Vagina (tissue), 2 donors: ENCODE measurements around the gene SMIM35. TPM values are rescaled to one million over a fixed set of nuclear protein-coding genes. Genes with fewer than 3 reads are reported as not detected.

Experiments
- DNase-seq, 2 donors: peaks; one replicate each; pipeline ENCODE4 v3.0.0-alpha.2; 2017; ENCODE audit errors: extremely low spot score in 2 of 2
- H3K27ac ChIP-seq: fragments of 200-600 bp; sonication (generic); one replicate; pipeline ENCODE4 v1.5.1; 2019
- H3K27me3 ChIP-seq: fragments of 200-600 bp; sonication (generic); one replicate; pipeline ENCODE4 v1.5.1; 2019
- H3K36me3 ChIP-seq, 2 donors: fragments of 200-600 bp; sonication (generic); one replicate each; pipeline ENCODE4 v1.5.1; 2017 to 2019
- H3K4me1 ChIP-seq: fragments of 200-600 bp; sonication (generic); one replicate; pipeline ENCODE4 v1.5.1; 2019
- H3K4me3 ChIP-seq, 2 donors: fragments of 200-600 bp; sonication (generic); 1 replicate in 1 of 2; 2 replicates in 1 of 2; pipeline ENCODE4 v1.5.1; 2016 to 2019
- H3K9me3 ChIP-seq: fragments of 200-600 bp; sonication (generic); one replicate; pipeline ENCODE4 v1.5.1; 2019
- CTCF ChIP-seq, 3 experiments: fragments of 450-650 bp in 2 of 3; fragments of 200-600 bp in 1 of 3; sonication (generic) in 1 of 3; IDR thresholded peaks; one replicate each; pipeline ENCODE4 v1.5.1; 2017 to 2019; ENCODE audit warnings: antibody characterized with exemption in 3 of 3, mild to moderate bottlenecking in 2 of 3, moderate library complexity in 2 of 3
- POLR2A ChIP-seq, 2 donors: fragments of 450-650 bp; IDR thresholded peaks; one replicate each; pipeline ENCODE4 v1.6.1; 2017; ENCODE audit warnings: antibody characterized with exemption in 2 of 2, mild to moderate bottlenecking in 2 of 2, moderate library complexity in 2 of 2
- POLR2AphosphoS5 ChIP-seq, 2 donors: sonication (generic); formaldehyde crosslinking; IDR thresholded peaks; one replicate each; pipeline ENCODE4 v1.9.0; 2017; ENCODE audit warnings: antibody characterized with exemption in 2 of 2, mild to moderate bottlenecking in 2 of 2, low read depth in 1 of 2; ENCODE audit not compliant: insufficient read depth in 1 of 2
- intact Hi-C: fragments of 100-400 bp; cut with DNase I; formaldehyde crosslinking; loops from one replicate; pipeline ENCODE4 v1.15.1; 2023
- total RNA-seq: library from RNA; depleted of rRNA; stranded (reverse); fragments of >200 nt; gene quantifications from one replicate; pipeline ENCODE4 v1.2.3, GENCODE V29; 2016

Gene SMIM35
- total RNA-seq, 1 donor from 2014 or later: not detected

DNA sequence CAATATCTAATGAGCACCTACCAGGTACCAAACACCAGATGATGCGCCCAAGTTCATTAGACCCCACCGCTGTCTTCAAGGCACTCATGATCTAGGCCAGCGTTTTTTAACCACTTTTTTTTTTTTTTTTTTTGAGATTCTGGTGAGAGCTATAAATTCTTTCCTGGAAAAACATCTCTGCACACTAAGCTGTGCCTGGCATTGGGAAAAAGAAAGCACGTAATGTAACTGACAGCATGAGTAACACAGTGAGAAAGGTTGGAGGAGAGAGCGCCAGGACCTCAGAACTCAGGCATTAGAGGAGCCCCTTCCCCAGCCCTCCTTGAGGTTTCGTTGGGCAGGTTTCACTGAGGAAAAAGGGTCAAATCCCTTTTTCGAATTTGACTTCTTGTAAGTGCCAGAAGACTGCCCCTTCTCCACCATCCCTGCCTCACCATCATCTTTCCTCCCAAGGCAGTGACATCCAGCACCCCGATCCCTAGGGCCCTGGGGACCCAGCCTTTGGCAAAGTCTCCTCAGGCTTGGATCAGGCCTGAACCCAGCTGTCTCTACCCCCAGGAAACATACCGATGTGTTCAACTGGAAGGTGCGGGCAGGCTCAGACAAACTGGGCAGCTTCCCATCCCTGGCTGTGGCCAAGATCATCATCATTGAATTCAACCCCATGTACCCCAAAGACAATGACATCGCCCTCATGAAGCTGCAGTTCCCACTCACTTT lies 26.1 kb upstream of the SMIM35 start:
- no peak for TF ChIP-seq CTCF (IDR thresholded peaks at IDR 0.05)
- TF ChIP-seq POLR2A (IDR thresholded peaks at IDR 0.05): no peak
- TF ChIP-seq POLR2AphosphoS5 (IDR thresholded peaks at IDR 0.05; ENCODE audit: insufficient read depth in 1 of 2, low read depth in 1 of 2): no peak
- intact Hi-C loops: no loop called here

DNA sequence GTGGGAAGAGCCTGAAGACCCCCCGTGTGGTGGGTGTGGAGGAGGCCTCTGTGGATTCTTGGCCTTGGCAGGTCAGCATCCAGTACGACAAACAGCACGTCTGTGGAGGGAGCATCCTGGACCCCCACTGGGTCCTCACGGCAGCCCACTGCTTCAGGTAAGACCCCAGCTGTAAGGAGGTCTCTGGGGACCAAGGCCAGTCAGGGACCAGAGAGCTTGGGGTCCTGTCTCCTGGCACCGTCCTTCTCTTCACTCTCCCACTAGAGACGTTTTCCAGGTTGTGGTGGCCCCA lies 24.9 kb upstream of the SMIM35 start:
- Histone ChIP-seq H3K27me3 (no peaks in the 10 kb centered on the region), H3K4me1 (no peaks in the 10 kb centered on the region), H3K36me3 (no peaks in the 10 kb centered on the region), H3K4me3 (no peak overlapping the region), H3K9me3 (no peaks in the 10 kb centered on the region), H3K27ac (no peak overlapping the region)
- intact Hi-C loops: no loop called here
- TF ChIP-seq CTCF (IDR thresholded peaks at IDR 0.05) (no peak), POLR2AphosphoS5 (IDR thresholded peaks at IDR 0.05; ENCODE audit: insufficient read depth in 1 of 2, low read depth in 1 of 2) (no peak), POLR2A (IDR thresholded peaks at IDR 0.05) (no peak)
- no peak for DNase-seq

More for the DNA sequence above, 26.1 kb upstream of the SMIM35 start:
- H3K9me3 ChIP-seq: no peaks in the 10 kb centered on the region
- no peak for DNase-seq
- H3K36me3 ChIP-seq: no peaks in the 10 kb centered on the region
- H3K27me3 ChIP-seq: no peaks in the 10 kb centered on the region
- H3K4me3 ChIP-seq: no peak overlapping the region
- H3K4me1 ChIP-seq: no peaks in the 10 kb centered on the region
- H3K27ac ChIP-seq: no peak overlapping the region

GRCh38 chr11:118111019-118111743 lies 24.4 kb upstream of the SMIM35 start:
- TF ChIP-seq POLR2A (IDR thresholded peaks at IDR 0.05) (no peak), CTCF (IDR thresholded peaks at IDR 0.05) (no peak), POLR2AphosphoS5 (IDR thresholded peaks at IDR 0.05; ENCODE audit: insufficient read depth in 1 of 2, low read depth in 1 of 2) (peak in 1 of 2 donors; percentile 46)
- no peak overlapping the region for H3K27ac ChIP-seq
- no peaks in the 10 kb centered on the region for H3K4me1 ChIP-seq
- H3K36me3 ChIP-seq: no peaks in the 10 kb centered on the region
- no peak overlapping the region for H3K4me3 ChIP-seq
- DNase-seq: no peak
- H3K9me3 ChIP-seq: no peaks in the 10 kb centered on the region
- H3K27me3 ChIP-seq: no peaks in the 10 kb centered on the region
- intact Hi-C loops: no loop called here

DNA sequence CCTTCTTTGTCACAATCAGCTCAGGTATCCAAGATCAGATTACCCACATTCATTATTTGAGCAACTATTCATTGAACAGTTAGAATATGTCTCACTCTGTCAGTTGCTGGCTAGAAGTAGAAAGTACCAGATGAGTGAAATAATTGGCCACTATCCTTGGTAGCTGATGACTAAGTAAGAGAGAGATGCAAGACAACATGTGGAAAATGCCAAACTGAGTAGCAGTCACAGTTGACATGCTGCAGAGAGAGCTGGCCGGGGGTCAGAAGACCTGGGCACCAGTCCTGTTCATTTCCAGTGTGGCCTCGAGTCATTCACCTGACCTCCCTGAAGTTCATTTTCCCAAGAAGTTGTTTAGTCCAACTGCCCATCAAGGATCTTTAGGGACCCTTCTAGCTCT lies 22.5 kb upstream of the SMIM35 start:
- TF ChIP-seq CTCF (IDR thresholded peaks at IDR 0.05) (no peak), POLR2A (IDR thresholded peaks at IDR 0.05) (no peak), POLR2AphosphoS5 (IDR thresholded peaks at IDR 0.05; ENCODE audit: insufficient read depth in 1 of 2, low read depth in 1 of 2) (no peak)
- no peak overlapping the region for H3K27ac ChIP-seq
- no peak for DNase-seq
- H3K4me1 ChIP-seq: no peaks in the 10 kb centered on the region
- H3K9me3 ChIP-seq: no peaks in the 10 kb centered on the region
- H3K4me3 ChIP-seq: no peak overlapping the region
- no peaks in the 10 kb centered on the region for H3K27me3 ChIP-seq
- H3K36me3 ChIP-seq: no peaks in the 10 kb centered on the region
- intact Hi-C loops: no loop called here

DNA sequence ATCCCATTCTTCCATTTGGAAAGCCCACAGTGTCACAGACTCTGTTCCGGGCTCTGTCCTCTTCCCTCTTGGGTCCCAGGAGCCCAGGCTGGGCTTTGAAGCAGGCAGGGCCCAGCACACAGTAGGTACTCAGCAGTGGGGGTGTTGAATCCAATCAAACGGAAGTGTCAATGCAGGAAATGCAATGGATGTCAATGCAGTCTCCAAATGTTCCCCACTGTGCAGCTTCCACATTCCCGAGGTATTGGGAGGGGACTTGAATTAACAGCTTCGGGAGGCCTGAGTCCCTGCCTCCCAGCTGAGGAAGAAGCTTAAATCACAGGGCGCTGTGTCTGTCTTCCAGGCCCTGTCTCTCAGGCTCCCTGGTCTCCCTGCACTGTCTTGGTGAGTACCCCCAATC lies 21.8 kb upstream of the SMIM35 start:
- Histone ChIP-seq H3K27me3 (no peaks in the 10 kb centered on the region), H3K27ac (no peak overlapping the region), H3K9me3 (no peaks in the 10 kb centered on the region), H3K4me3 (no peak overlapping the region), H3K36me3 (no peaks in the 10 kb centered on the region), H3K4me1 (no peaks in the 10 kb centered on the region)
- intact Hi-C loops: no loop called here
- DNase-seq: no peak
- TF ChIP-seq POLR2AphosphoS5 (IDR thresholded peaks at IDR 0.05; ENCODE audit: insufficient read depth in 1 of 2, low read depth in 1 of 2): no peak
- TF ChIP-seq POLR2A (IDR thresholded peaks at IDR 0.05): no peak
- TF ChIP-seq CTCF (IDR thresholded peaks at IDR 0.05): no peak
